ENCODE measurements around the gene SNX12.
A peak's percentile ranks its signal among the peaks of the same experiment; 100 is the strongest.

The SNX12 gene

DNA sequence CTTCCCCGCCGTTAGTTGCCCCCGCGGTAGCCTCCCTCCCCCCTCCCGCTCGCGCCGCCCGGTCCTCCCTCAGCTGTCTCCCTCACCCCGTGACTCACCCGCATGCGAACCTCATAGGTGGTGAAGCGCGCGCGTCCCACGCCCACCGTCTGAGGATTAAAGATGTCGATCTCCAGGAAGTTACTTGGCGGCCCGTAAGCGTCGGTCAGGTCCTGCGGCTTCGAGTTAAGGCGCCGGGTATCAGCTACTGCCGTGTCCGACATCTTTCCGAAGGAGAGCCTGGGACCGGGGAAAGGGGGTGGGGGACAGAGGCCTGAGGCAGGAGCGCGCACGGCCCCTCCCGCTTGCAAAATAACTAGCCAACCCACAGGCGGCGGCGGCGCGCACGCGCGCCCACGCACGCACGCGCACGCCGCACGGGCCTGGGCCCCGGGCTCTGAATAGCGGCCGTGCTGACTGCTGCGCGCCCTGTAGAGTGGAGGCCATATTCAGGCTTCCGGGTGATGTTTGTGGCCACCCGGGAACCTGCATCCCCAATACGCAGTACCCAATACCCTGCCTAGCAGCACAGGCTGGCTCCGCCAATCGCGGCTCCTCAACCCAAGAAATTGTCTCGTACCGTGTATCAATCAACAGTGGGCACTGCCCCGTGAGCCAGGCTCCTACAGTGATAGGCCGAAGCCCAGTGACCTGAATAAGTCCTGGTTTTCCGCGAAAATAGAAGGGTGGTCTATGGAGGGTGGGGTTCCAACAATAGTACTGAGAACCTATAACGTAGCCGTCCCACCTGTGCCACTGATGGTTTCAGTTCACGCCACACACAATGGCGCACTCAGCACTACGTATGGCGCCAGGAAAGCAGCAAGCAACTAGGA is at the start of gene SNX12:
Gene SNX12, minus strand, starts transcription at position 291 of the 875 bp plus-strand sequence. Its CDS starts 28 bp downstream, at position 263.
- DNase-seq, result peak; percentile 87

- DNase-seq, result no peak
These were observed 49.2 kb upstream of the SNX12 start for GRCh38 chrX:71117358-71117757.

GRCh38 chrX:71111921-71112431 is 43.8 kb upstream of the SNX12 start:
- no peak for DNase-seq

GRCh38 chrX:71111141-71111843 is 43.2 kb upstream of the SNX12 start, which contains the start of gene IL2RG:
IL2RG (minus strand) TSS chrX:71111577; CDS start chrX:71111539, 38 bp downstream.
- peak; percentile 80 for DNase-seq

GRCh38 chrX:71109051-71109450 is 40.9 kb upstream of the SNX12 start:
- no peak for DNase-seq

DNA sequence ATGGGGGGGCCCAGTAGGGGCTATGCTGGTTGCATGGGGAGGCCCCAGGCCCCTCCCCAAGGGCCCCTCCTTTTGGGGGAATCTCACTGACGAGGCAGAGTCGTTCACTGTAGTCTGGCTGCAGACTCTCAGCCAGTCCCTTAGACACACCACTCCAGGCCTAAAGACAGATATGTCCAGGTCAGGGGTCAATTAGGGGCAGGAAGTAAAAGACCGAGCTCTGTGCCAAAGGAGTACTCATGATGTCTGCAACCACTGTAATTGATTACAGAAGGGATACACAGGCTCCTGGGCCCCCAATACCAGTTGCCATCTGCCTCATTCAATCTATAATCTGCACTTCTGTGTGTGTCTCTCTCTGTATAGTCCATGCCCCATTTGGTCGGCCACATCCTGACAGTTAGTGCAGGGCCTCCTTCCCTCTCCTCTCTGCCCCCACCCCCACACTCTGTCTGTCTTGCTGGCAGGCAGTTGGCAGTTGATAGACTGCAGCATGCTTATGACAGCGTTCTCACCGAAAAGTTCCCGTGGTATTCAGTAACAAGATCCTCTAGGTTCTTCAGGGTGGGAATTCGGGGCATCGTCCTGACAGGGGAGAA is 39.7 kb upstream of the SNX12 start:
- DNase-seq, result peak; percentile 17

- no peak for DNase-seq
These were observed 39.1 kb upstream of the SNX12 start for GRCh38 chrX:71107245-71107644.

GRCh38 chrX:71106427-71106826 is 38.3 kb upstream of the SNX12 start, which contains the start of gene CXorf65:
CXorf65 (minus strand) TSS chrX:71106740; CDS start chrX:71106556, 184 bp downstream.
- DNase-seq, result peak; percentile 15

DNA sequence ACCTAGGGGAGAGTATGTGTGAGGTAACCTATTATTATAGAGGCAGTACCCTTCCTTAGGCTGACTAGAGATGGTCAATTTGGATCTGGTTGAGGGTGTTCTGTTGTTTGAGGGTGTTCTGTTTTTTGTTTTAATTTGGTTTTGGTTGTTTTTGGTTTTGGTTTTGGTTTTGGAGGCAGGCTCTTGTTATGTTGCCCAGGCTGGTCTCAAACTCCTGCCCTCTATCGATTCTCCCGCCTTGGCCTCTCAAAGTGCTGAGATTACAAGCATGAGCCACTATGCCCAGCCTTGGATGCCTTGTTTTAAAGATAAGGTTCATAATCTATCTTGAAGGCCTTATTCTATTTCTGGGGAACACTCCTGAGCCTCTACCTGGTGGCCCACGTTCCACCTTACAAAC is 37.5 kb upstream of the SNX12 start:
- no peak for DNase-seq

GRCh38 chrX:71103110-71103983 is 35.2 kb upstream of the SNX12 start:
- peak; percentile 50 for DNase-seq

DNA sequence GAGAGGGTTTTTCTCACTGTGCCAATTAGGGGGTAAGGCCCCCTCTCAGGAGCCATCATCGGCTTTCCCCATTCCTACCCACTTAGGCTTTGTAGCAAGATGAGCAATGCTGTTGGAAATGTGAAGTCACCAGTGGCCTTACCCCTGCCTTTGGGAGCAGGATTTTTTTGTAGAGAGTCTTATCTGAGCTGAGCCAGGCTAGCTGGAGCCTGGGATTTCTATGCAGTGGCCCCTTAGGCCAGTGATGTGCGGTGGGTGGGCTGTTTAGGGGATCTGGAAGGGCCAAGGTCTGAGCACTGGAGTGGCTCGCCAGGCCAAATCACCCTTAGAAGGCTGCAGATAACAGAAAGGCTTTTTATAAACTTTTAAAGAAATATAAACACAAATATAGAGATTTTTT is 34.2 kb upstream of the SNX12 start:
- no peak for DNase-seq

DNA sequence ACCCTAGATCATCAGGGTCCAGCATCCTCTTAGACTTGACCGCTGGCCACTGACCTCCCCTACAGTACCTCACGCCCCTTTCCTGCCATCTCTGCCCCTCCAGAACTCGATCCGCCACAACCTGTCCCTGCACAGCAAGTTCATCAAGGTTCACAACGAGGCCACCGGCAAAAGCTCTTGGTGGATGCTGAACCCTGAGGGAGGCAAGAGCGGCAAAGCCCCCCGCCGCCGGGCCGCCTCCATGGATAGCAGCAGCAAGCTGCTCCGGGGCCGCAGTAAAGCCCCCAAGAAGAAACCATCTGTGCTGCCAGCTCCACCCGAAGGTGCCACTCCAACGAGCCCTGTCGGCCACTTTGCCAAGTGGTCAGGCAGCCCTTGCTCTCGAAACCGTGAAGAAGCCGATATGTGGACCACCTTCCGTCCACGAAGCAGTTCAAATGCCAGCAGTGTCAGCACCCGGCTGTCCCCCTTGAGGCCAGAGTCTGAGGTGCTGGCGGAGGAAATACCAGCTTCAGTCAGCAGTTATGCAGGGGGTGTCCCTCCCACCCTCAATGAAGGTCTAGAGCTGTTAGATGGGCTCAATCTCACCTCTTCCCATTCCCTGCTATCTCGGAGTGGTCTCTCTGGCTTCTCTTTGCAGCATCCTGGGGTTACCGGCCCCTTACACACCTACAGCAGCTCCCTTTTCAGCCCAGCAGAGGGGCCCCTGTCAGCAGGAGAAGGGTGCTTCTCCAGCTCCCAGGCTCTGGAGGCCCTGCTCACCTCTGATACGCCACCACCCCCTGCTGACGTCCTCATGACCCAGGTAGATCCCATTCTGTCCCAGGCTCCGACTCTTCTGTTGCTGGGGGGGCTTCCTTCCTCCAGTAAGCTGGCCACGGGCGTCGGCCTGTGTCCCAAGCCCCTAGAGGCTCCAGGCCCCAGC is 32.7 kb upstream of the SNX12 start:
- no peak for DNase-seq

DNA sequence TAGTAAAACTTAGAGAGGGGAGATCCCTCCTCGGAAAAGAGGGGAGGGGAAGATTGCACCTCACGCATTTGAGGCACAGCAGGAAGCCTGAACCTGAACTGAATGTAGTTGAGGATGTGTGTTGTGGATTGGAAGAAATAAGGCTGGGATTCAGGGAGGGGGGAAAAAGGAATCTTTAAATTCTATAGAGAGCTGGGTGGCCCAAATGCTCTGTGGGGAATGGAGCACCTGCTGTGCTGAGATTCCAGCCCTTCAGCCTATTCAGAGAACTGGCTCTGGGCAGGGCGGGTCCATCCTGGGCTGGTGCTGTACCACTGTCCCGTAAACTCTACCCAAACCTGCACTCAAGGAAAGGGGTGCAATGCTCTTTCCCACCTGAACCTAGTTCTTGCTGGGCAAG is 31.6 kb upstream of the SNX12 start:
- no peak for DNase-seq

GRCh38 chrX:71098951-71099506 is 30.9 kb upstream of the SNX12 start:
- no peak for DNase-seq

- DNase-seq, result peak; percentile 78
These were observed 30.2 kb upstream of the SNX12 start for GRCh38 chrX:71098302-71098701.

- no peak for DNase-seq
These were observed 28.6 kb upstream of the SNX12 start for GRCh38 chrX:71096760-71097032.

- DNase-seq, result no peak
These were observed 28.0 kb upstream of the SNX12 start for GRCh38 chrX:71095981-71096759.

GRCh38 chrX:71095555-71095980 is 27.4 kb upstream of the SNX12 start, which contains the start of gene FOXO4:
FOXO4 (plus strand) TSS chrX:71095851; CDS start chrX:71096529, 678 bp downstream.
- DNase-seq, result peak; percentile 88

DNA sequence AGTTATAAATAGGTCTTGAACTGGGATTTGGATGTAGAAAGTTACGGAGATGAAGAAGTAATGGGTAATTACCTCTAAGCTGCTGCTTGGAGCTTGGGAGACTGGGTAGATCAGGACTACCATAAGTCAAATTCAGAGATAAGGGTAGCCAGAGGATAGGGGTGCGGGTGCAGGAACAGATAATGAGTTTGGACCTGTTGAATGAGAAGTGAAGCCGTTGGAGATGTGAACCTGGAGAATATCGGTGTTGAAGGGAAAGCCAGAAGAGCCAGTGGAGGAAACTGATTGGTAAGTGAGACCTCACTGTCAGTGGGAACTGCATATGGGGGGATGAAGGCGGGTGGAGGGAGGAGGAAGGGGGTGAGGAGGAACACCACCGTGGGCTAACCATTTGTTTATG is 26.9 kb upstream of the SNX12 start:
- DNase-seq, result no peak

- DNase-seq, result no peak
These were observed 23.1 kb upstream of the SNX12 start for GRCh38 chrX:71091263-71091662.
